GM21619 (cell line): ENCODE results near the gene CMYA5.
"Not testable (repeated sequence)": the region's sequence is repeated elsewhere in the genome, so short reads cannot be mapped to it uniquely, and the experiment has no call there.

Source experiments
- ATAC-seq: cut with Tn5 transposase; IDR thresholded peaks from one replicate; pipeline ENCODE4 v1.9.1; 2021; ENCODE audit not compliant: unreplicated experiment

Gene CMYA5

GRCh38 chr5:79702606-79703380 is 13.2 kb downstream of the CMYA5 start:
- no peak for ATAC-seq

- no peak for ATAC-seq
Observed at GRCh38 chr5:79703381-79703645, 13.7 kb downstream of the CMYA5 start.

GRCh38 chr5:79704553-79704952 is 14.9 kb downstream of the CMYA5 start:
- ATAC-seq: no peak

- ATAC-seq: no peak
Observed at GRCh38 chr5:79705632-79706031, 16.0 kb downstream of the CMYA5 start.

- not testable (repeated sequence) for ATAC-seq
Observed at GRCh38 chr5:79706317-79706716, 16.7 kb downstream of the CMYA5 start.

GRCh38 chr5:79707535-79707934 is 17.9 kb downstream of the CMYA5 start:
- no peak for ATAC-seq

- no peak for ATAC-seq
Observed at GRCh38 chr5:79712741-79713140, 23.1 kb downstream of the CMYA5 start.

- no peak for ATAC-seq
Observed at GRCh38 chr5:79713727-79714126, 24.1 kb downstream of the CMYA5 start.

- ATAC-seq: no peak
Observed at GRCh38 chr5:79716839-79717238, 27.2 kb downstream of the CMYA5 start.

GRCh38 chr5:79720096-79720495 is 30.5 kb downstream of the CMYA5 start:
- ATAC-seq: no peak

GRCh38 chr5:79727451-79728355 is 38.1 kb downstream of the CMYA5 start:
- ATAC-seq: no peak

- ATAC-seq: no peak
Observed at GRCh38 chr5:79728396-79728795, 38.8 kb downstream of the CMYA5 start.

GRCh38 chr5:79729679-79730078 is 40.0 kb downstream of the CMYA5 start:
- ATAC-seq: no peak

- ATAC-seq: no peak
Observed at GRCh38 chr5:79730564-79730963, 40.9 kb downstream of the CMYA5 start.

- no peak for ATAC-seq
Observed at GRCh38 chr5:79731775-79732174, 42.1 kb downstream of the CMYA5 start.

GRCh38 chr5:79736528-79737514 is 47.2 kb downstream of the CMYA5 start:
- no peak for ATAC-seq

GRCh38 chr5:79738349-79738748 is 48.7 kb downstream of the CMYA5 start:
- ATAC-seq: no peak

GRCh38 chr5:79742549-79743136 is 53.0 kb downstream of the CMYA5 start:
- ATAC-seq: no peak

GRCh38 chr5:79743846-79744605 is 54.4 kb downstream of the CMYA5 start:
- no peak for ATAC-seq

GRCh38 chr5:79745255-79745654 is 55.6 kb downstream of the CMYA5 start:
- ATAC-seq: no peak
